Bone marrow (tissue), 2 donors: ENCODE data around the gene FCER2.
A peak's percentile ranks its signal among the peaks of the same experiment; 100 is the strongest.

ENCODE experiments used
- DNase-seq, 2 donors: peaks; one replicate each; lab custom pipeline; 2025; lab: John Stamatoyannopoulos, UW

Gene FCER2

DNA sequence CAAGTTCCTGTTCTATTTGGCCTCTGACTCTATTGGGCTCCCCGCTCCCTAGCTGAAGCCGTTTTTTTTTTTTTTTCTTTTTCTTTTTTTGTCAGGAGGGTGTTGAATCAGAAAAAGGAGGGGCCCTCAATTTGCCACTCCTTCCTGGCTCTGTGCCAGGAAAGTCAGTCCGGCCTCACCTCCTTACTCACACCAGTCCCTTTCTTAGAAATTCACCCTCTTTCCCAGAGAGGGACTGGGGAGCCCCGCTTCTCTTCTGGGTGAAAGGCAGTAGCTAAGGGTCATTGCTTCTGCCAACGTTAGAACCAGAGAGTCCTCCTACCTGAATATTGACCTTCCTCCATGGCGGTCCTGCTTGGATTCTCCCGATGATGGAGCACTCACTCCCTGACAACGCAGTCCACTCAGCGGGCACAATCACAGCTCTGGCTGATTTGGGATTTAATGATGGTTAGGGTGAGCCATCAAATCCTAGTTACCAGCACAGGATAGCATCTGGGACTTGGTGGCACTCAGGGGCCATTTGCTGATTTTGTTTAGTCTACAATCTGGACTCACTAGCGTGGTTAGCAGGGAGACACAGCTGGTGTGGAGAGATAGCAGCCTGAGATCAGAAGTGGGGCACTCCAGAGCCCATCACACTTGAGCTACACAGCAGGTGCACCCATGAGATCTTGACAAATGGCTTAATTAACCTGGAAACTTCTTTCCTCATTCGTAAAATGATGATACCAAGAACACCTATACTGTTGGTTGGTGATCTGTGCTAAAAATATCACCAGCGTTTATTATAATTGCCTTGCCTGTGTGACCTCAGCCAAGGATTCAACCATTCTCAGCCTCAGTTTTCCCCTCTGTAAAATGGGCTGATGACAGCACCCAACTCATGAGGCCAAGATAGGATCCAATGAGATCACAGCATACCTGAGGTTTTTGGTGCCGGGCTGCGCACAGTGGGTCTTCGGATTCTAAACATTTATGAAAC lies 2.2 kb downstream of the FCER2 start:
- peak in 1 of 2 donors; percentile 48 for DNase-seq

DNA sequence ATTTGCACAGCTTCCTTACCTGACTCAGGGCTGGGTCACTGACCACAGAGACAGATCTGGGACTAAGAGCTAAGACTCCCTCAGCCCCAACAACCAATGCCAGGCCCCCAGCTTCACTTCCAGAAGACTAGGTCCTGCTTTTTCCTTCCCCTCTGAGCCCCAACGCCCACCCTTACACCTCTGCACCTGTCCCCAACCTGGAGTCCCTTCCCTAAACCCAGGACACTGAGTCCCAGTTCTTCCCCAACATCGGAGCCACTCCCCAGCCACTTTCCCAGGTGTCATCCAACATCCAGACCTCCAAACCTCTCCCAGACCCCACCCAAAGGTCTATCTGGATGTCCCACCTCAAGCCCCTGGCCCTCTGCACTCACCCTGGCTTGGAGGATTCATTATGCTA lies 2.9 kb downstream of the FCER2 start:
- peak in 1 of 2 donors; percentile 48 for DNase-seq

DNA sequence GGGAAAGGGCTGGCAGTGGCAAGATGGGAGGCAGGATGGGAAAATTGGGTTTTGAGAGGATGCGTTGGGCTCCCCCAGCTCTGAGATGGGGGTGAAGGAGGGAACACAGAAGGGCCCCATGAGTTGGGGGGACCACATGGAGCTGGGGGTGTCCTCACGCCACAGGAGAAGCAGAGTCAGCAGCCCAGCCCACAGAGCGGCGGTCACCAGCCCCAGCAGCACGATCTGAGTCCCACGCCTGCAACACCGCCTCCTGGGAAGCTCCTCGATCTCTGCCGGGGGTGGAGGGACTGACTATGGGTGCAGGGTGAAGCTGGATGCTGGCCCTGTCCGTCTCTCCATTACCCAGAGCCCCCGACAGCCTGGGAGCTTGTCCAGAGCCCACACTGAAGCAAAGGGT lies 3.3 kb downstream of the FCER2 start:
- no peak for DNase-seq

DNA sequence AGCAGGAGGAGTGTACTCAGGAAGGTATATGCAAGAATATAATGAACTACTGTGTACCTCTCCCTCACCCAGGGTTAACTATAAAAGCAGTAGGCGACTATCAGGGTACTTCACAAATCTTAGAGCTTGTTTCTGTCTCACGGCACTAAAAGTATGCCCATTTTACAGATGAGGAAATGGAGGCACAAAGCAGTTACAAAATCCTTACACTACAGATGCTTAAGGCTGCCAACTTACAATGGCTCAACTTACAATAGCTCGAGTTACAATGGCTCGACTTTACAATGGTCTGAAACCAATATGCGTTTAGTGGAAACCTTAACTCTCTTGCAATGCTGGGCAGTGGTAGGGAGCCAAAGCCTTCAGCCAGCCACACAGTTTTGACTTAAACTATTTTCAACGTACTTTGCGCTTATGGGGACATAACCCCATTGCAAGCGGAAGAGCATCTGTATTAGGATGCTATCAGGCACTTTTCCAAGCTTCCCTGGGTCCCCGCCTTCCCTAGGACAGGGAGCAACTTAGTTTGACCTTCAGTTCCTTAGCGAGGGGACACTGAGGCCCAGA lies 4.1 kb downstream of the FCER2 start:
- no peak for DNase-seq

DNA sequence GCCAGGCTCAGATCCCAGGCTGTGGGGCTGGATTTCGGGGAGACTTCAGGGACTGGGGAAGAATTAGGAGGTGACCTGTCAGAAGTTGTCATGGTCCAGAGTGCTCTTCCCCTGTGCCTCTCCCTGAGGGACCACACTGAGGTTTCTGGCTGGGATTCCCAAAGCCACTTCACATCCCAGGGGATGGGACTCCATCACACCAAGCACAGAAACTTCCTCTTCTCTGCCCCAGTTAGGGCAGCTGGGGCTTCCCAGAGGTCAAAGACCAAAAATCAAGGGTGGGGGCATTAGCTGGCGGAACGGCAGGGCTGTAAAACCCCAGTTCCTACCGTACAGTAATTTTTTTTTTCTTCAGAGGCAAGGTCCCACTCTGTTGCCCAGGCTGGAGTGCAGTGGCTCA lies 7.4 kb downstream of the FCER2 start:
- no peak for DNase-seq

DNA sequence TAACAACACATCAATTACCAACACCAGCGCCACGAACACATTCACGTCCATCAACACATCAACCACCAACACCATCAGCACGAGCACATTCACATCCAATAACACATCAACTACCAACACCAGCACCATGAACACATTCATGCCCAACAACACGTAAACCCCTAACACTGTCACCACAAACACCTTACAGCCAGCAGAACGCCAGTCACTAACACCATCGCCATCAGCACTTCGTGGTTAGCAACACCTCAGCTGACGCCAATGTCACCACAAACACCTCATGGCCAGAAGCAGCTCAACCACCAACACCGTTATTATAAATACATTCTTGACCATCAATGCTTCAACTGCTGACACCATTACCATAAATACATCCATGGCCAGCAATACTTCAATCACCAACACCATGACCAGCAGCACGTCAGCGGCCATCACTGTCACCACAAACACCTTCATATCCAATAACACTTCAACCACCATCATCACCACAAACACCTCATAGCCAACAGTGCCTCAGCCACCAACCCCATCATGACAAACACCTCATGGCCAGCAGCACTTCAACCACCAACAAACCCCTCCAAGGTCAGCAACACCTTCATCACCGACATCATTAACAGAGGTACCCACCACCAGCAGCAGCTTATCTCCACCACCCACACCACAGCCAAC lies 9.4 kb downstream of the FCER2 start:
- DNase-seq, result no peak

DNA sequence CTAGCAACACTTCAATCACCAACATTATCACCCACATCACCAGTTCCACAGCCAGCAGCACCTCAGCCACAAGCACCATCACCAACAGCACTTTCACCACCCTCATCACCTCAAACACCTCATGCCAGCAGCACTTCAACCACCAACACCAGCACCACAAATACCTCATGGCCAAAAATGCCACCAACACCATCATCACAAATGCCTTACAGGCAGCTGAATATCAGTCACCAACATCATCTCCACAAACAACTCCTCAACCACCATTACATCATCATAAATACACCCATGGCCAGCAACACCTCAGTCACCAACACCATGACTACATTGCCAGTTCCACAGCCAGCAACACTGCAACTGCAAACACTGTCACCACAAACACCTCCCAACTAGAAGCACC lies 10.4 kb downstream of the FCER2 start:
- no peak for DNase-seq

DNA sequence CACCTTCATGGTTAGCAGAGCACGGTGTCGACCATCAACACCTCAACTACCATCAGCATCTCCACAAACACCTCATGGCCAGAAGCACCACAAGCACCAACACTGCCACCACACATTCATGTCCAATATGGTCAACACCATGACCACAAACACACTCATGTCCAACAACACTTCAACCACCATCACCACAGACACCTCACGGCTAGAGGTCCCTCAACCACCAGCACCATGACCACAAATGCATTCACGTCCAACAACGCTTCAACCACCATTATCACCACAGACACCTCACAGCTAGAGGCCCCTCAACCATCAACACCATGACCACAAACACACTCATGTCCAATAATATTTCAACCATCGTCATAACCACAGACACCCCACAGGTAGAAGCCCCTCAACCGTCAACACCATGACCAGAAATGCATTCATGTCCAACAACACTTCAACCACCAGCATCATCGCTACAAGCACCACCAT lies 11.1 kb downstream of the FCER2 start:
- no peak for DNase-seq

DNA sequence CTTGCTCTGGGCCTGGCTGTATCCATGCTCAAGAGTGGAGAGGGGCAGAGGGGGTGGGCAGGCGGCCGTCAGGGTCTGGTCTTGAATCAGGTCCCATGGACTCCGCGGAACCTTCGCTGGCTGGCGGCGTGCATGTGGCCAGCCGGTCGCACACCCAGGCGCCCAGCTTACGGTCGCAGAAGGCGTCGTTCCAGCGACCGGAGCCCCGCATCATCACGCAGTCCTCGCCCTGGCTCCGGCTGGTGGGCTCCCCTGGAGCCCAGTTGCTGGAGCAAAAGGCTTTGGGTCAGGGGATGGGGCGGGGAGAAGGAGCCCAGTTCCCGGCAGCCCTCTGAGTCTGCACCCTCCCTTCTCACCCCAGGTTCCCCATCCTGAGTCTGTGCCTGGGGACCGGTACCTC lies 12.8 kb downstream of the FCER2 start:
- DNase-seq, result no peak

DNA sequence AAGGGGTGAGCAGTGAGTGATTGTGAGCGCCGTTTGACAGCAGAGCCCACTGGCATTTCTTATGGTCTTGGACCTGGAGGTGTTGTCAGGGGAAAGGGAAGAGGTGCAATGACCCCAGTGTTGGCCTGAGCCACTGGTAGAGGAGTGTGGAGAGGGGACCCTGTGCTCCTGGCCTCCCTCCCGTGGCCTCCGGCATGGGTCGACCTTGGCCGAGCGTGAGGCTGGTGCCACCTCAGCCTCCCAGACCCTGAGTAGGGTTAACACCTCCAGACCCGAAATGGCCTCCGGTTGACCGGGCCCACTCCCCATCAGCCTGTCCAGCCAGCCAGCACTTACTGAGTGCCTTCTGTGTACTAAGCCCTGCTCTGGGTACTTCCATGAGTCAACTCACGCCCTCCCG lies 14.8 kb downstream of the FCER2 start:
- DNase-seq, result no peak

DNA sequence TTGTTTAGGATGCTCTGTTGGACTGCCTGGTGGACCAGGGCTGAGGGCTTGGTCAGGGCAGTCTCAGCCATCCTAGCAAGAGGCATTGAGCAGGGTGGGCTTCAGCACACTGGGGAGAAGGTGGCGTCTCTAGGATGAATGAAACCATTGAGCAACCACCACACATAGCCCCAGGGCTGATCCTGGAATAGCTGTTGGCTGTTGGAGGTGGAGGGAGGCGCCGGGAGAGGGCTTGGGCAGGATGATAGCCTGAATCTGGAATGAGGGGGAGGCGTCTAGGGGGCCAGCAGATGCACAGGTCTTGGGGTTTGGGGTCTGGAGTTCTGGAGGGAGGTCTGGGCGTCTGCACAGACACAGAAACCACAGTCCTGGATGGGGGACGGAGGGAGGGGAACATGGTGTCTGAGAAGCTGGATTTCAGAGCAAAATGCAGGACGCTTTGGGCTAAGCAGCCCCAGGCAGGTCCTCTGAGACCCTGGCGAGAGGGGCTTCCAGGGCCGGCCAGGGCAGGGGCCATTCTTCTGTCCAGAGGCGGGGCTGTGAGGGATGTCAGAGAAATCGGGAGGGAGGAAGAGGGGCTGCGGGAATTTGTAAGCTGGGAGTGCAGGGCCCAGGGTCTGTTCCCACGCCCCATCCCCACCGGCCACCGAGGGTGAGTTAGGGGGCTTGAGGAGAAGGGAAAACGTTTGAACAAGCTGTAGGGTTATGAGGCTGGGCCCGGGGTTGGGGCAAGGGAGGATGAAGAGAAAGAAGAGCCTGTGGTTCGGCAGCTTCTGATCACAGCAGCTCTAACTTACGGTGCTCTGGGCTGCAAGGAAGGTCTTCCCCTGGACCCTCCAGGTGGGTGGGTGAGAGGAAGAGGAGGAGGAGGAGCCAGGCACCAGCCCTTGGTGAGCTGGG lies 16.1 kb downstream of the FCER2 start:
- no peak for DNase-seq

DNA sequence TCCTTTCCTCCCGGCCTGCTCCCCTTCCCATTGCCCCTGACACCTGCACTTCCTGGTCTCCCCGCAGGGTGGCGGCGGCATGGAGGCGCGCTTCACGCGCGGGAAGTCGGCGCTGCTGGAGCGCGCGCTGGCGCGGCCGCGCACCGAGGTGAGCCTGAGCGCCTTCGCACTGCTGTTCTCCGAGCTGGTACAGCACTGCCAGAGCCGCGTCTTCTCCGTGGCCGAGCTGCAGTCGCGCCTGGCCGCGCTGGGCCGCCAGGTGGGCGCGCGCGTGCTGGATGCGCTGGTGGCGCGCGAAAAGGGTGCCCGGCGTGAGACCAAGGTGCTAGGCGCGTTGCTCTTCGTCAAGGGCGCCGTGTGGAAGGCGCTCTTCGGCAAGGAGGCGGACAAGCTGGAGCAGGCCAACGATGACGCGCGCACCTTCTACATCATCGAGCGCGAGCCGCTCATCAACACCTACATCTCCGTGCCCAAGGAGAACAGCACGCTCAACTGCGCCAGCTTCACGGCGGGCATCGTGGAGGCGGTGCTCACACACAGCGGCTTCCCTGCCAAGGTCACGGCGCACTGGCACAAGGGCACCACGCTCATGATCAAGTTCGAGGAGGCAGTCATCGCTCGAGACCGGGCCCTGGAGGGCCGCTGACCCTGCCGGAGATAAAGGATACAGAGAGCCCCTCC lies 19.6 kb downstream of the FCER2 start:
- DNase-seq, result no peak

DNA sequence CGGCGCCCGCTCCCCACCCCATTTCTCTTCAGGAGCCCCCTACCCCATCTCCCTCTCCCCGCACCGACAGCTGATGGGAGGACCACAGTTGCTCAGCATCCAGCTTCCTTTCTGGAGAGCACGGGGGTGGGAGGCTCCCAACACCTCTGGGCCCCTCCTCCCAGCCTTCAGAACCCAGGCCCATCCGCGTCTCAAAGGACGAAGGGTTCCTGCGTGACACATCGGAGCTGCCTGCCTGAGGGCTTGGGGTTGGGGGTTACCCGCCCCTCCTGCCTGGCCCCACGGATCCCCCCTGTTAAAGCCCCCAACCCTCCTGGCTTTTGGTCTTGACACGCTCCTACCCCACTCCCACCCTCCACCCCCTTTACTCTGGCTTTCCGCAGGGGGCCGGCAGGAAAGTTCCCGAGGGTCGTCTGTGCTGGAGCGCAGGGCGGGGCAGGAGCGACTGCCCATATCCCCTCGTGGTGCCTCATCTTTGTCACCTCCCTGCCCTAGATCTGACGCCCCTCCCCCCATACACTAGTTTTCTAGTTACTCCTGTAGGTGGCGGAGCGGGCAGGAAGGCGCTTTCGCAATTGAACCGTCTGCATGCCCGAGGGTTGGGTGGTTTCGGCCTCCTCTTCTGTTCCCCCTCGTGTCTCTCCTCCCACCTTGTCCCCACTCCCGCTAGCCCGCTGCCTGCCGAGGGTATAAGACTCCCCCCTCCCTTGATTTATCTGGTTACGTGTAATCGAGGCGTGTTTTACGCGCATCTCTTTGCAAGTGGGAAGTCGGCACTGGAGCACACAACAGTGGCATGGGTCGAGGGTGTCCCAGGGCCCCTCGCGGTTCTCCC lies 20.4 kb downstream of the FCER2 start:
- DNase-seq, result peak; percentile 80 to 83

DNA sequence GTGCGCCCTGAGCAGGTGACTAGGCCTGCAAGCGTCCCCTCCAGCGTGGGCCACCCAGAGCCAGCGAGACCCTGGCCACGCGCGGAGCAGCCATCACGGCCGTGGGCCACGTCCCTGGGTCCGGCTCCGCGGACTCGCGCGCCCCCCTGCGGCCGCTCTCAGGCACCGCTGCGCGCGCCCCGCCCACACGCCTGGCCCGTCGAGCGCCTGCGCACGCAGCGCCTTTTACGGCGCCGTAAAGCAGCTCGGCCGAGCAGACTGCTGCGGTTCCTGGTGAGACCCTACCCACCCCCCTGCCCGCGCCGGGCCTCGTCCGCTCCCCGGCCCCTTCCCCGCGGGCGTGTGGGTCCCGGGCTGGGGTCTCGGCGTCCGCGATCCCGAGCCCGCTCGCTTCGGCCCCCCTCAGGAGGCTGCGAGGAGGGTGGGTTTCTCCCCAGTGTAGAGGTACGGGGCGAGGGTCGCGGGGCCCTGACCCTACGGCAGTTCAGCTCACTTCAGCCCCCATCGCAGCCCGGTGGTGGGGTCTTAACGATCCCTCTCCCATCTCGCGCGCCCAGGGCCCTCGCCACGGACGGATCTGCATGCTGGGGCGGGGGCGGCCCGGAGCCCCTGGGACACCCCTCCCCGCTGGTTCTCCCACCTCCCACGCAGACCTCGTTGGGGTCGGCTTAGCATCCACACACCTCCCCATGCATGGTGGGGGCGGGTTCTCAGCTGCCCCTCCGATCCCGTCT lies 21.2 kb downstream of the FCER2 start, which contains the start of gene TRAPPC5:
Gene TRAPPC5 (plus strand): TSS at position 228 of the 734 bp plus-strand sequence. CDS start 1,421 bp downstream, outside the sequence.
- peak; percentile 50 to 76 for DNase-seq

DNA sequence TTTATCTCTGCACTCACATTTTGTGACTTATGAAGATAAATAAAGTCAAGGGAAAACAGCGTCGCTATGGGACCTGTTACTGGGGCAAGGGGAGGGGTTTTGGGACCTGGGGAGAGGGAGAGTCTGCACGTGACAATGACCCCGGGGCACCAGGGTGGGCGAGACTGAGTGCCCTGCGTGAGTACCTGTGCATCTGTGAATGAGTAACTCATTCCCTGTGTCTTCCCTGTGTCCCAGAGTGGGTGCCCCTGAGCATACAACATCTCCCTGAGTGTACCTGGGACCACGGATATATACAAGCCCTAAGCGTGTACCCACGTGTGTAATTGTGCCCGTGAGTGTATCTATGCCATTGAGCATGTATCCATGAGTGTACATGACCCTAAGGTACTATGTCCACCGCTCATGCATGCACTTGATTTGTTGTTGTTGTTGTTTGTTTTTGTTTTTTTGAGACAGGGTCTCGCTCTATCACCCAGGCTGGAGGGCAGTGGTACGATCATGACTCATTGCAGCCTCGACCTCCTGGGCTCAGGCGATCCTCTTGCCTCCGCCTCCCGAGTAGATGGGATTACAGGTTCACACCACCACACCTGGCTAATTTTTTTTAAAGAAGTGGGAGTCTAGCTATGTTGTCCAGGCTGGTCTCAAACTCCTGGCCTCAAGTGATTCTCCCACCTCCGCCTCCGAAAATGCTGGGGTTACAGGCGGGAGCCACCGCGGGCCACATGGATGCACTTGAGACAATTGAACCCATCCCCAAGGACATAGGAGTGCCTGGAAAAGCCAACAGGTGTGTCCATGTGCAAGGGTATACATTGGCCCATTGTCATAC lies 21.9 kb downstream of the FCER2 start:
- no peak for DNase-seq

DNA sequence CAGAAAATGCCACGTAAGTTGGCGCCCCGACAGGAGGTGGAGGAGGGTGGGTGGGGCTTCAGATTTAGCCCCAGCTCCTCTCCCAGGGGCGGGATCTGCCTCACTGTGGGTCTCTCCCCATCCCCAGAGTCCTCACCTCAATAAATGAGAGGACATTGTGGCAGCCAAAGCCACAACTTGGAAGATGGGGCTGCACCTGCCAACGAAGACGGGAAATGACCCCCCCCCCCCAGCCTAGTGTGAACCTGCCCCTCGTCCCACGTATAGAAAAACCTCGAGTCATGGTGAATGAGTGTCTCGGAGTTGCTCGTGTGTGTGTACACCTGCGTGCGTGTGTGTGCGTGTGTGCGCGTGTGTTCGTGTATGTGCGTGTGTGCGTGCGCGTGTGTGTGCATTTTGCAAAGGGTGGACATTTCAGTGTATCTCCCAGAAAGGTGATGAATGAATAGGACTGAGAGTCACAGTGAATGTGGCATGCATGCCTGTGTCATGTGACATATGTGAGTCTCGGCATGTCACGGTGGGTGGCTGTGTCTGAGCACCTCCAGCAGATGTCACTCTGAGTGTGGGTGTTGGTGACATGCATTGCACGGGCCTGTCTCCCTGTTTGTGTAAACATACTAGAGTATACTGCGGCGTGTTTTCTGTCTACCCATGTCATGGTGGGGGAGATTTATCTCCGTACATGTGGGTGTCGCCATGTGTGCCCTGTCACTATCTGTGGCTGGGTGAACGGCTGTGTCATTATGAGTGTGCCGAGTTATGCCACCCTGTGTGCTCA lies 22.8 kb downstream of the FCER2 start:
- DNase-seq, result peak in 1 of 2 donors; percentile 22

DNA sequence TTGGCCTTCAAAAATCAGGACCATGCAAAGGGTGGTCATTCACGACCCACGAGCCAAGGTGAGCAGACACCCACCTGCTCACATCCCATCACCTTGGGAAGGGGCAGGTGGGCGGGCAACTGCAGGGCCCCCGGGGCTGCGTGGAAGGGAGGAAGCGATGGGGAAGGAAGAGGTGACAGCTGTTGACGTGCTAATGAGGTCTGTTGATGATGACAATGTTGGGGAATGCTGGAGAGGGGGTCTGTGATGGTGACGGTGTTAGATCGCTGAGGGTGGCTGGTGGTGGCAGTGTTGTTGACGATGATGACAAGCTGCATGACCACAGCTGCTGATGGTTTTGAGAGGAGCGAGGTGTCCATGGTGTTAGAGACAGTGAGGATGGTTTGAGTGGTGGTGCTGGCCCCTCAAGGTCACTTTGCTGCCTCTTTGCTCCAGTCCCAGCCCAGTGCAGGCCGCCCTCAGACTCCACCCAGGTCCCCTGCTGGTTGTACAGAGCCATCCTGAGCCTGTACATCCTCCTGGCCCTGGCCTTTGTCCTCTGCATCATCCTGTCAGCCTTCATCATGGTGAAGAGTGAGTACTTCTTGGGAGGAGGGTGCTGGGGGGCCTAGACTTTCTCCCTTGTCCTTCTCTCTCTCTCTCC lies 24.1 kb downstream of the FCER2 start:
- DNase-seq, result no peak
